ENCODE results near the gene NRG3. TPM values are rescaled to one million over a fixed set of nuclear protein-coding genes. Genes with fewer than 3 reads are reported as not detected.
"Not testable (repeated sequence)": the region's sequence is repeated elsewhere in the genome, so short reads cannot be mapped to it uniquely, and the experiment has no call there.

Gene NRG3
- total RNA-seq, 1 donor from 2014 or later, result 3.2 TPM

GRCh38 chr10:82932451-82932850 is 1057.5 kb downstream of the NRG3 start:
- DNase-seq, result no peak

GRCh38 chr10:82934429-82934828 is 1059.4 kb downstream of the NRG3 start:
- no peak for DNase-seq

DNA sequence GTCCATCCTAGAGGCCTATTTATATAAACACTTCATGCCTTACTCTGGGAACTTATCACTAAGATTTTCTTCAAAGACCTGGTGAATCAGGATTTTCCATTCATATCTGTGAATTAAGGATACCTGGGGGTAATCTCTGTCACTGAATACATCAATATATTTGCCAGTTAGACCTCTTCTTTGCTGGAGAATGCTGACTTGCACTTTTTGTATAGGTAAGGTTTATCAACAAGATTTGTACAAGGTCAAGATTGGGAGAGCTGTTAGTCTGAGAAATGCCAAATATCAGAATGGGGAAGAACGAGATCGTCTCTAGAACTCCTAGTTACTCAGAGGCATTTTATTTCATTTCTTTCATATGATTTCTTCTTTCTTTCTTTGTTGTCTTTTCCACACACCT is 1060.0 kb downstream of the NRG3 start:
- no peak for DNase-seq

GRCh38 chr10:82938331-82938730 is 1063.3 kb downstream of the NRG3 start:
- DNase-seq, result no peak

DNA sequence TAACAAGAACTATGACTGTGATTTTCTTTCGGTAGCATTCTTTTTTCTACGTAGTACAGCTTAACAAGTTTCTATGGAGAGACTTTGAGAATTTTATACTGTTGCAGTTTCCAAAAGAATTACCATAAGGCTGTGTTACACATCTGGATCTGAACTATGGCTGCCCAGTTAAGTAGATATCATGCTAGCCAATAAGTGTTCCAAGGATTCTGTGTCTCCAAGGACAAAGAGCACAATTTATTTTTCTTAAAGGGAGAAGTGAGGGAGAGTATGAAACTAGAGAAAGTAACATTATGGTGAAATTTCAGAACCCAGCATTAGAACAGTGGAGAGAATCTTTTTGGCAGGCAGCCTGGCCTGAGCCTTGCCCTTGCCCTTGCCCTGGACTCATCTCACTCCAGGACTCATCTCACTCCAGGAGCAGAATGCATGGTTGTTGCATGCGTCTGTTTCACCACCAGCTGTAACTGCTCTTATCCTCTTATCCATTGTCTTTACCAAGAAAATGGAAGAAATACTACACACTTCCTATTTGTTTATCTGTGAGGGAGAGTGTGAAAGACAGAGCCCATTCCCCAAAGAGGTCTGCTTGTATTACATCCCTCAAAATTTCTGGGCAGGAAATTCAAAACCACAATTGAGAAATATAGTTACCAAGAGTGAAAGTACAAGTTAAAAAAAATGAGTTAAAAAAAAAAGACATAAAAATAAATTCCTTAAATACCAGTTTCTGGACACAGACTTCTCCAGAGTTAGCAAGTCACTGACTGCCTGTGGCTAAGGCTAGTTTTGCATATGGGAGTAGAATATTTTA is 1067.5 kb downstream of the NRG3 start:
- DNase-seq, result no peak

DNA sequence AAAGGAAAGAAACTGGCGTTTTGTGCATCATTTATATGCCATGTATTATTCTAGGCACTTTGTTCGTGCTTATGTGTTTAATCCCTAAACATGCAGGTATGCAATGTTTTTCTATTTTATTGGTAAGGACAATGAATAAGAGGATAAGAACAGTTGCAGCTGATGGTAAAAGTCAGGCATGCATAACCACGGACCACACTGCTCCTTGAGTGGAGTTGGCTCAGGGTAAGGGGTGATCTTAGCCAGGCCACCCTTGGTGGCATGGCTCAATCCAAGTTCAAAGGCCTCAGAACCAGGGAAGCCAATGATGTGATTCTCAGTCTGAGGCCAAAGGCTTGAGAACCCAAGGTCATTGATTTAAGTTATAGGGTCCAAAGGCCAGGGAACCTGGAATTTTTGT is 1068.1 kb downstream of the NRG3 start:
- DNase-seq, result no peak

- no peak for DNase-seq
These were observed 1075.0 kb downstream of the NRG3 start for GRCh38 chr10:82949816-82950575.

DNA sequence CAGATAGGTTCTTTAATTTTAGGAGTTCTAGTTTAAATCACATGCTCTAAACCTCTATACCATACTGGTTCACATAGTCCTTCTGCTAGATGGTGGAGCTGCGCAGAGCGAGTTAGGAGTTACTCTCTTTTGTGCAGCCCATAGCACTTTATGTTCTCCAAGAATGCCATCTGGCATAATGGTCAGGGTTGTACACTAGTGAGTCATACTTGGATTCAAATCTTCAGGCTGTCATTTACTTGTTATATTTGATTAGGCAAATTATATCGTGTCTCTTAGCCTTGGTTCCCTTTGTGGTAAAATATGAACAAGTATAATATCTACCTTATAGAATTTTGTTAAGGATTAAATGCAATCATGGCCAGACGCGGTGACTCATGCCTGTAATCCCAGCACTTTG is 1078.3 kb downstream of the NRG3 start:
- no peak for DNase-seq

DNA sequence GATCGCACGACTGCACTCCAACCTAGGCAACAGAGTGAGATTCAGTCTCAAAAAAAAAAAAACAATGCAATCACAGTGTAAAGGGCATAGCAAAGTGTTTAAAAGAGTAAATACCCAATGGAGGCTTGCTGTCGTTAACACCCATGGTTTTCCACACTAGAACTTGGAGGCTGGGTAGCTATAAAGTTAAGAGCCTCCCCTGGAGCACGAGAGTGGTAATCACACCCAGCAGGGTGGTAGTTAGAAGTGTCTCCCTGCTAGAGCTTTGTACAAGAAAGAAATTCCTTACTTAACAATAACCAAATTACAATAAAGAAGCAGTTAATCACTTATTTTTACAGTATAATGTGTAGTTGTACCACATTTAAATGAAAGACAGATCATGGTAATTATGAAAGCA is 1078.9 kb downstream of the NRG3 start:
- no peak for DNase-seq

DNA sequence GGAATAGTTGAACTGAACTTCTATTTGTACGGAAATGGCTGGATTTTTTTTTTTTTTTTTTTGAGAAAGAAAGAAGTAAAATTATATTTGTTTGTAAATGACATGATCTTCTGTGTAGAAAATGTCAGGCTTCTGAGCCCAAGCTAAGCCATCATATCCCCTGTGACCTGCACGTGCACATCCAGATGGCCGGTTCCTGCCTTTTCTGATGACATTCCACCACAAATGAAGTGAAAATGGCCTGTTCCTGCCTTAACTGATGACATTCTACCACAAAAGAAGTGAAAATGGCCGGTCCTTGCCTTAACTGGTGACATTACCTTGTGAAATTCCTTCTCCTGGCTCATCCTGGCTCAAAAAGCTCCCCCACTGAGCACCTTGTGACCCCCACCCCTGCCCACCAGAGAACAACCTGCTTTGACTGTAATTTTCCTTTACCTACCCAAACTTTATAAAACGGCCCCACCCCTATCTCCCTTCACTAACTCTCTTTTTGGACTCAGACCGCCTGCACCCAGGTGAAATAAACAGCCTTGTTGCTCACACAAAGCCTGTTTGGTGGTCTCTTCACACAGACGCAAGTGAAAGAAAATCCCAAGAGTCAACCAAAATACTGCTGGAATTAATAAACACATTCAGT is 1085.5 kb downstream of the NRG3 start:
- not testable (repeated sequence) for DNase-seq

GRCh38 chr10:82961864-82962263 is 1086.9 kb downstream of the NRG3 start:
- DNase-seq, result no peak

GRCh38 chr10:82966130-82966529 is 1091.1 kb downstream of the NRG3 start:
- no peak for DNase-seq

- DNase-seq, result no peak
These were observed 1093.5 kb downstream of the NRG3 start for GRCh38 chr10:82968533-82968932.

DNA sequence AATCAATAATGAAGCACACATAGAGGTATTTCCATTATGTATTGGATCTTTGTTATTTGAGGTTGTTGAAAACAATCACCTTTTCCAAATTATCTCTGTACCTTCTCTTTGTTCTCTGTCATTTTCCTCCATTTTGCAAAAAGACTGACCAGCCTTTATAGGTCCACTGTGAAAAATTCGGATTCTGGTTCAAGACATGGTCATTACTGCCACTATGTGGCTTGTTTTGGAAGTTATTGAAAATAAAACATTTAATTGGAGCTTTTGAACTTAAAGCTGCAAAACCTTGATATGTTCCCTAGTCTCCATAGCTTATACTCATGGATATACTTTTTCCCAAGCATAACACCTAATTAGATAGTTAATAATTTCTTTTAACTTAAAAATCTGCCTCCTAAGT is 1094.4 kb downstream of the NRG3 start:
- no peak for DNase-seq

DNA sequence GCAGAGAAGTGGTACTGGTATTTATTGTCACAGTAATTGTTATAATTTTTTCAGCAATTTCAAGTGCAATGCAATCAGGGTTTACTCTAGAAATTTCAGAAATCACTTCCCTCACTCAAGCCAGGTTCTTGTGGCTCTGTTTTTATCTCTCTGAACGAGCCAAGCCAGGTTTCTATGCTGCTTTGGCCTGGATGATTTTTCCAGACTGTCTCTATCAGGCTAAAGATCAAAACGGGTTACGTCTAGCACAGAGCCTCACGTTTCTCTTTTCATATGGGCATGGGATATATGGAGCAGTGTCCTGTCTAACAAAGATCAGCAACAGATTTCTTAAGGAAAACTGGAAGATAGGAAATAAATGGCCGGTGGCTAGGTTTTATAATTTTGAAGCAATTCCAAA is 1105.3 kb downstream of the NRG3 start:
- DNase-seq, result no peak

- DNase-seq, result no peak
These were observed 1106.2 kb downstream of the NRG3 start for GRCh38 chr10:82981137-82981723.

GRCh38 chr10:82982110-82982608 is 1107.2 kb downstream of the NRG3 start:
- no peak for DNase-seq

DNA sequence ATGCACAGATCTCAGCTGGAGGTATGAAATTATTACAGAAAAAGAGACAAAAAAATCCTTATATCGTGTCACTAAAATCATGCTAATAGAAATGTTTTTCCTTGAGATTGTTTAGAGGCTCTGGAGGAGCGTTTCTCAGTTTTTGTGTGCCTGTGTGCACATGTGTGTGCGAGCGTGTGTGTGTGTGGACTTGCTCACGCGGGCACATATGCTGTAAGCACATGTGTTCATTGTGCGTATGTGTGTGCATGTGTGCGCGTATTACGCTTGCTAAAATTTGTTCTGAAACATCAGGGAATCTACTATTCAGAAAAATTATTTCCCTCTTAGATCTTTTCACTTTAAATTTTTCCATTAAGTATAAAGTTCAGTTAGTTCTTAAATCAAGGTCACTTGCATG is 1111.2 kb downstream of the NRG3 start:
- DNase-seq, result no peak

DNA sequence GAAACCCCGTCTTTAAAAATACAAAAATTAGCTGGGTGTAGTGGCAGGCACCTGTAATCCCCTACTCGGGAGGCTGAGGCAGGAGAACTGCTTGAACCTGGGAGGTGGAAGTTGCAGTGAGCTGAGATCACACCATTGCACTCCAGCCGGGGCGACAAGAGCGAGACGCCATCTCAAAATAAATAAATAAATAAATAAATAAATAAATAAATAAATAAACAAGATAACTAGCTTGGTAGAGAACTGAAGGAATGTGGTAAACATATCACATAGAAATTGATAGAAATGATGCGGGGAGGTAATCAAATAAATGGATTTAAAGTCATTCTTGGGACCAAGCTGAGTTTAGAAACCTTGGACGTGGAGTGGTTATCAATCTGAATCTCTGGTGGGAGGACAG is 1131.5 kb downstream of the NRG3 start:
- not testable (repeated sequence) for DNase-seq

GRCh38 chr10:83007510-83007909 is 1132.5 kb downstream of the NRG3 start:
- DNase-seq, result no peak

DNA sequence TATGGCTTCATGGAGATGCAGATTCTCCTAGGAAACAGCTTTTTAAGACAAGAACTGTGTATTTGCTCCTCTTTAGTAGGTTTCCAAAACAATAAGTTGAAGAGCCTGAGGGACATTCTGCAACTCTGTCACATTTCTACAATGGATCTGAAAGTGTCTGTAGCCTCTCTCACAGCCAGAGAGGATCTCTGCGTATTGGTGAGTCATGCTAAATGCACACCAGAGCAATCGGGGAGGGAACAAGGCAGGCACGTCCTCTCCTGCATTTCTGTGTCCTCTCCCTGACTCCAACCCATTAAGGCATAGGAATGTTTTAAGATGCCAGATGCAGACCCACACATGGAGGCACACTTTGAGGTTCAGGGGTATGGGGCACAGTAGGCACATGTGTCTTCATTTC is 1137.9 kb downstream of the NRG3 start:
- no peak for DNase-seq

DNA sequence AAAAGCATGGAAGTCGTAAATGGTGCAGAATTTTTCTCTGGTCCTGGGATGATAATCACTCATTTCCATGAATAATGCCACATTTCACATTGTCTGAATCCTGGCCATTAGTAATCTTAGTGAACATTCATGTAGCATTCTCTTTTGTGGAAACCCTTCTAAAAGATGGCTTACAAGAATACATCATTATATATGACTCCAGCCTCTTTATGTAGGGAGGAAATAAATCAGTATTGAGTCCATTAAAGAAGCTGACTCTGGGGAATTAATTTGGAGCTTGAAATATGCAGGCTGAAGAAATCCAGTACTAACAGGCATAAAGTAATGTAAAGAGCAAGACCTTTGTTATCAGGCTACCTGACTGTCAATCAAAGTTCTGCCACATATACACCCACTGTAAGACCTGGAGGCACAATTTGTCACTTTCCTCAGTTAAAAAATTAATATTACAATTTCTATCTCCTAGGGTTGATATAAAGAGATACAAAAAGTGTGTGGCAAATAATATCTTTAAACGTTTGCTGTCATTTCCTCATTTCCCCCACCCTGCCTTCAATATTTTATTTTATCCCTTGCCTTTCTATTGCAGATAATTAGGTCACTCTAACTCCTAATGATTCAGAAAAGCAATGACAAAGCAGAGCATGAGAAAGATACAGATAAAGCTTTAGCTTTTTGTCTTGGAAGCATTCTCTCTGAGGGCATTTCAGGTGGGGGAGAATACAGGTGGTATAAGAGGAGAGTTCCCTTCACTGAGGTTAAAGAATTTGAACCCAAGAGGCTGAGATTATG is 1142.3 kb downstream of the NRG3 start:
- no peak for DNase-seq
